IMR-90 (cell line): ENCODE data around the gene RELCH. TPM values are rescaled to one million over a fixed set of nuclear protein-coding genes. Genes with fewer than 3 reads are reported as not detected.

Experiments
- ATAC-seq: fragments of 200-7000 bp; cut with Tn5 transposase; 2 replicates; pipeline ENCODE4 v1.9.1; 2020; ENCODE audit warnings: low read depth, mild to moderate bottlenecking, moderate library complexity
- BruUV-seq: library from RNA; stranded (reverse); fragments of 400-500 nt; replicated peaks from 2 replicates; lab custom pipeline; 2021; lab: Mats Ljungman, UMichigan
- CTCF ChIA-PET: fragments of 300-600 bp; formaldehyde crosslinking; extraction: SDS; loops from one replicate; lab custom pipeline; 2021; ENCODE audit warnings: antibody characterized with exemption; lab: Yijun Ruan, JAX
- POLR2A ChIA-PET: fragments of 300-600 bp; sonication (Branson Sonifier 250); formaldehyde crosslinking; loops from one replicate; lab custom pipeline; 2022; ENCODE audit warnings: antibody characterized with exemption; ENCODE audit not compliant: unreplicated experiment; lab: Charles Lee
- DNase-seq: peaks from one replicate; pipeline ENCODE4 v3.0.0; 2013
- H2AFZ ChIP-seq: replicated peaks from 2 replicates; pipeline ENCODE3; 2013; ENCODE audit warnings: low read length, mild to moderate bottlenecking; ENCODE audit not compliant: poor library complexity
- H2AK5ac ChIP-seq: 2 replicates; pipeline ENCODE4 v1.6.1; 2013; ENCODE audit warnings: low read depth, low read length, inconsistent platforms
- H2AK9ac ChIP-seq: replicated peaks from 2 replicates; pipeline ENCODE3; 2013; ENCODE audit warnings: mild to moderate bottlenecking, low read depth, low read length, moderate library complexity; ENCODE audit not compliant: poor library complexity
- H2BK120ac ChIP-seq: 2 replicates; pipeline ENCODE4 v1.6.1; 2013; ENCODE audit warnings: low read depth, low read length, inconsistent platforms
- H2BK15ac ChIP-seq: 3 replicates; pipeline ENCODE4 v1.6.1; 2013; ENCODE audit warnings: low read depth, low read length, inconsistent platforms
- H2BK20ac ChIP-seq: 2 replicates; pipeline ENCODE4 v1.6.1; 2013; ENCODE audit warnings: low read depth, mild to moderate bottlenecking, inconsistent platforms, low read length, moderate library complexity
- H2BK5ac ChIP-seq: 2 replicates; pipeline ENCODE4 v1.6.1; 2013; ENCODE audit warnings: mild to moderate bottlenecking, low read depth, low read length, inconsistent platforms; ENCODE audit not compliant: poor library complexity, severe bottlenecking
- H3K14ac ChIP-seq: replicated peaks from 2 replicates; pipeline ENCODE4 v1.6.1; 2013; ENCODE audit warnings: low read depth, low read length, inconsistent platforms
- H3K18ac ChIP-seq: 2 replicates; pipeline ENCODE4 v1.6.1; 2013; ENCODE audit warnings: low read depth, low read length, control low read depth
- H3K23ac ChIP-seq: 2 replicates; pipeline ENCODE4 v1.6.1; 2013; ENCODE audit warnings: low read depth, low read length, inconsistent platforms
- H3K27ac ChIP-seq: 2 replicates; pipeline ENCODE4 v1.5.1; 2013; ENCODE audit warnings: mild to moderate bottlenecking, control low read depth, low read length; ENCODE audit not compliant: insufficient read depth
- H3K27me3 ChIP-seq: 2 replicates; pipeline ENCODE4 v1.6.1; 2013; ENCODE audit warnings: low read length; ENCODE audit not compliant: control insufficient read depth, insufficient read depth
- H3K36me3 ChIP-seq: 2 replicates; pipeline ENCODE4 v1.6.1; 2013; ENCODE audit warnings: low read length, mixed read lengths; ENCODE audit not compliant: control insufficient read depth, insufficient read depth
- H3K4ac ChIP-seq: 2 replicates; pipeline ENCODE4 v1.6.1; 2013; ENCODE audit warnings: low read depth, low read length, inconsistent platforms
- H3K4me1 ChIP-seq: 2 replicates; pipeline ENCODE4 v1.6.1; 2013; ENCODE audit warnings: low read length, mixed read lengths; ENCODE audit not compliant: control insufficient read depth, insufficient read depth
- H3K4me2 ChIP-seq: 2 replicates; pipeline ENCODE4 v1.6.1; 2013; ENCODE audit warnings: low read depth, mild to moderate bottlenecking, control low read depth, low read length, moderate library complexity
- H3K4me3 ChIP-seq: 2 replicates; pipeline ENCODE4 v1.5.1; 2013; ENCODE audit warnings: low read depth, mild to moderate bottlenecking, control low read depth, low read length, moderate library complexity; ENCODE audit not compliant: insufficient read depth
- H3K56ac ChIP-seq: 2 replicates; pipeline ENCODE4 v1.6.1; 2013; ENCODE audit warnings: low read length, inconsistent platforms; ENCODE audit not compliant: insufficient read depth; ENCODE audit errors: extremely low read depth
- H3K79me1 ChIP-seq, 2 experiments: 2 replicates each; pipeline ENCODE4 v1.6.1; 2013; ENCODE audit warnings: low read length in 2 of 2, inconsistent platforms in 1 of 2, low read depth in 1 of 2
- H3K9ac ChIP-seq: 2 replicates; pipeline ENCODE4 v1.6.1; 2013; ENCODE audit warnings: low read depth, low read length, control low read depth
- H3K9me1 ChIP-seq: 2 replicates; pipeline ENCODE4 v1.6.1; 2013; ENCODE audit warnings: low read length, inconsistent platforms; ENCODE audit not compliant: insufficient read depth
- H3K9me3 ChIP-seq: 2 replicates; pipeline ENCODE4 v1.6.1; 2013; ENCODE audit warnings: low read length; ENCODE audit not compliant: control insufficient read depth, insufficient read depth
- H4K20me1 ChIP-seq: 2 replicates; pipeline ENCODE4 v1.6.1; 2013; ENCODE audit warnings: low read length, inconsistent platforms; ENCODE audit not compliant: insufficient read depth
- H4K5ac ChIP-seq: 2 replicates; pipeline ENCODE4 v1.6.1; 2013; ENCODE audit warnings: mild to moderate bottlenecking, low read depth, low read length, control low read depth
- H4K8ac ChIP-seq, 2 experiments: 2 replicates each; pipeline ENCODE4 v1.6.1; 2013; ENCODE audit warnings: low read depth in 2 of 2, low read length in 2 of 2, control low read depth in 1 of 2, inconsistent platforms in 1 of 2
- H4K91ac ChIP-seq: 2 replicates; pipeline ENCODE4 v1.6.1; 2013; ENCODE audit warnings: low read depth, low read length, inconsistent platforms; ENCODE audit not compliant: insufficient read depth
- BHLHE40 ChIP-seq: fragments of 150-350 bp; IDR thresholded peaks from 2 replicates; pipeline ENCODE4 v1.6.1; 2016; ENCODE audit warnings: mild to moderate bottlenecking, low read depth, low read length
- CEBPB ChIP-seq: IDR thresholded peaks from 2 replicates; pipeline ENCODE4 v1.6.1; 2012; ENCODE audit warnings: low read depth, low read length, improper control_type of control experiment
- CHD1 ChIP-seq: IDR thresholded peaks from 2 replicates; pipeline ENCODE4 v1.6.1; 2012; ENCODE audit warnings: low read depth, low read length, improper control_type of control experiment
- ELK1 ChIP-seq: fragments of 150-350 bp; IDR thresholded peaks from 2 replicates; pipeline ENCODE4 v1.6.1; 2016; ENCODE audit warnings: low read depth, mild to moderate bottlenecking, low read length, moderate library complexity, borderline replicate concordance
- MAFK ChIP-seq: IDR thresholded peaks from 2 replicates; pipeline ENCODE4 v1.6.1; 2012; ENCODE audit warnings: low read depth, low read length, improper control_type of control experiment
- MXI1 ChIP-seq: IDR thresholded peaks from 2 replicates; pipeline ENCODE4 v1.6.1; 2012; ENCODE audit warnings: low read depth, mild to moderate bottlenecking, low read length, moderate library complexity, borderline replicate concordance
- NFE2L2 ChIP-seq: fragments of 150-350 bp; IDR thresholded peaks from 2 replicates; pipeline ENCODE4 v1.6.1; 2016; ENCODE audit warnings: low read depth, mild to moderate bottlenecking, low read length
- POLR2A ChIP-seq: IDR thresholded peaks from 2 replicates; pipeline ENCODE4 v1.6.1; 2012; ENCODE audit warnings: mild to moderate bottlenecking, low read depth, low read length
- RAD21 ChIP-seq: IDR thresholded peaks from 2 replicates; pipeline ENCODE4 v1.6.1; 2012; ENCODE audit warnings: low read length, improper control_type of control experiment
- RCOR1 ChIP-seq: IDR thresholded peaks from 2 replicates; pipeline ENCODE4 v1.6.1; 2012; ENCODE audit warnings: mild to moderate bottlenecking, low read length, improper control_type of control experiment; ENCODE audit not compliant: insufficient replicate concordance
- RFX5 ChIP-seq: IDR thresholded peaks from 2 replicates; pipeline ENCODE4 v1.8.0; 2012; ENCODE audit warnings: low read depth, mild to moderate bottlenecking, low read length, moderate library complexity
- SMC3 ChIP-seq: fragments of 150-350 bp; IDR thresholded peaks from 2 replicates; pipeline ENCODE4 v1.6.1; 2016; ENCODE audit warnings: low read depth, mild to moderate bottlenecking, antibody characterized with exemption, low read length, moderate library complexity
- WGBS, 2 experiments: methylation state at CpG; one replicate each; pipeline versions ENCODE4 v1.1.5 to v1.1.7; 2013; ENCODE audit warnings: missing lambda C conversion rate in 2 of 2; ENCODE audit not compliant: insufficient read length in 1 of 2; ENCODE audit errors: extremely low coverage in 2 of 2; 5-methylcytosine and 5-hydroxymethylcytosine counted together
- dilution Hi-C: fragments of 300-500 bp; cut with HindIII; formaldehyde crosslinking; loops from one replicate; pipeline ENCODE4 v1.14.3; 2018; ENCODE audit warnings: low sequenced_read_pairs; ENCODE audit not compliant: unreplicated experiment
- in situ Hi-C: fragments of 300-500 bp; cut with MboI; formaldehyde crosslinking; loops from 3 replicates; pipeline ENCODE4 v1.14.3; 2019; ENCODE audit warnings: low sequenced_read_pairs, inconsistent platforms, mixed read lengths
- intact Hi-C: fragments of 100-400 bp; cut with micrococcal nuclease; formaldehyde crosslinking; loops from 2 replicates; pipeline ENCODE4 v1.10.0; 2022
- polyA plus RNA-seq, 3 experiments: library from polyadenylated mRNA; depleted of rRNA; stranded (reverse); fragments of >200 nt; gene quantifications; 2 replicates each; pipeline ENCODE4 v1.2.3, GENCODE V29; 2012; ENCODE audit warnings: low replicate concordance in 1 of 3
- total RNA-seq: library from RNA; depleted of rRNA; stranded (reverse); fragments of >200 nt; gene quantifications from 2 replicates; pipeline ENCODE4 v1.2.3, GENCODE V29; 2012
- TF ChIP-seq, protein P1 (sequence below): fragments of 150-350 bp; IDR thresholded peaks from 2 replicates; pipeline ENCODE4 v1.6.1; 2017; ENCODE audit warnings: mild to moderate bottlenecking, antibody characterized with exemption, low read length, low read depth
- TF ChIP-seq, protein P2 (sequence below): conservative IDR thresholded peaks from 2 replicates; pipeline ENCODE4 v1.5.1; 2012; ENCODE audit warnings: mild to moderate bottlenecking, low read depth, low read length, improper control_type of control experiment

RELCH gene
- total and polyA plus RNA-seq, 2 of the 4 experiments (the other 2 are of a cell fraction): 14.4 to 52.5 TPM

GRCh38 chr18:62239475-62239874 is 52.4 kb downstream of the RELCH start:
- Histone ChIP-seq H3K56ac (no peak overlapping the region), H3K36me3 (peaks cover 3% of the 10 kb centered on the region; the same call in 1 of the 2 replicates), H2AFZ (no peak overlapping the region), H3K4ac (no peak overlapping the region), H3K14ac (no peak overlapping the region), H2BK15ac (no peak overlapping the region), H2AK9ac (no peak overlapping the region), H4K5ac (no peak overlapping the region), H2BK120ac (no peak overlapping the region), H3K27ac (no peak overlapping the region), H3K4me3 (no peak overlapping the region), H2BK5ac (no peak overlapping the region), H3K9me1 (peaks cover 5% of the 10 kb centered on the region; the same call in 1 of the 2 replicates), H2AK5ac (no peak overlapping the region), H3K23ac (no peak overlapping the region), H3K4me2 (no peak overlapping the region), H3K9ac (no peak overlapping the region), H3K9me3 (no peaks in the 10 kb centered on the region), H4K8ac (no peak overlapping the region), H3K79me1 (peaks cover 0 to 3% of the 10 kb centered on the region in 2 experiments; a peak in 1 of 4 replicates), H4K91ac (no peak overlapping the region), H3K27me3 (no peaks in the 10 kb centered on the region), H2BK20ac (no peak overlapping the region), H4K20me1 (no peaks in the 10 kb centered on the region), H3K18ac (no peak overlapping the region), H3K4me1 (no peaks in the 10 kb centered on the region)
- in situ Hi-C loops: no loop called here
- ChIA-PET POLR2A (no interaction called here), CTCF (interaction anchor here (1.9 kb wide), 1 partner anchor 10 kb away, joined by 9 read pairs; no protein-coding TSS in a partner anchor)
- TF ChIP-seq NFE2L2 (no peak), ELK1 (no peak), SMC3 (no peak), RAD21 (no peak), POLR2A (no peak), MAFK (no peak), RCOR1 (no peak), CHD1 (no peak), MXI1 (no peak), CEBPB (no peak), BHLHE40 (no peak), RFX5 (no peak)
- TF ChIP-seq, protein P1, sequence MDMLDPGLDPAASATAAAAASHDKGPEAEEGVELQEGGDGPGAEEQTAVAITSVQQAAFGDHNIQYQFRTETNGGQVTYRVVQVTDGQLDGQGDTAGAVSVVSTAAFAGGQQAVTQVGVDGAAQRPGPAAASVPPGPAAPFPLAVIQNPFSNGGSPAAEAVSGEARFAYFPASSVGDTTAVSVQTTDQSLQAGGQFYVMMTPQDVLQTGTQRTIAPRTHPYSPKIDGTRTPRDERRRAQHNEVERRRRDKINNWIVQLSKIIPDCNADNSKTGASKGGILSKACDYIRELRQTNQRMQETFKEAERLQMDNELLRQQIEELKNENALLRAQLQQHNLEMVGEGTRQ: no peak
- TF ChIP-seq, protein P2, sequence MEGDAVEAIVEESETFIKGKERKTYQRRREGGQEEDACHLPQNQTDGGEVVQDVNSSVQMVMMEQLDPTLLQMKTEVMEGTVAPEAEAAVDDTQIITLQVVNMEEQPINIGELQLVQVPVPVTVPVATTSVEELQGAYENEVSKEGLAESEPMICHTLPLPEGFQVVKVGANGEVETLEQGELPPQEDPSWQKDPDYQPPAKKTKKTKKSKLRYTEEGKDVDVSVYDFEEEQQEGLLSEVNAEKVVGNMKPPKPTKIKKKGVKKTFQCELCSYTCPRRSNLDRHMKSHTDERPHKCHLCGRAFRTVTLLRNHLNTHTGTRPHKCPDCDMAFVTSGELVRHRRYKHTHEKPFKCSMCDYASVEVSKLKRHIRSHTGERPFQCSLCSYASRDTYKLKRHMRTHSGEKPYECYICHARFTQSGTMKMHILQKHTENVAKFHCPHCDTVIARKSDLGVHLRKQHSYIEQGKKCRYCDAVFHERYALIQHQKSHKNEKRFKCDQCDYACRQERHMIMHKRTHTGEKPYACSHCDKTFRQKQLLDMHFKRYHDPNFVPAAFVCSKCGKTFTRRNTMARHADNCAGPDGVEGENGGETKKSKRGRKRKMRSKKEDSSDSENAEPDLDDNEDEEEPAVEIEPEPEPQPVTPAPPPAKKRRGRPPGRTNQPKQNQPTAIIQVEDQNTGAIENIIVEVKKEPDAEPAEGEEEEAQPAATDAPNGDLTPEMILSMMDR: no peak
- WGBS, 2 experiments: no CpG with 5 or more reads among the region's 3 CpGs
- no peak for ATAC-seq
- dilution Hi-C loops: no loop called here
- intact Hi-C loops: no loop called here
- DNase-seq: no peak
- no TSS peak for BruUV-seq
